K562 (cell line): ENCODE measurements around the gene CCDC148. TPM values are rescaled to one million over a fixed set of nuclear protein-coding genes. Genes with fewer than 3 reads are reported as not detected.

Experiments used
- DPF2 ChIP-seq: fragments of 450-650 bp; IDR thresholded peaks from 2 replicates; pipeline ENCODE4 v1.6.1; 2016
- FOXK2 ChIP-seq, 2 experiments: fragments of 450-650 bp; IDR thresholded peaks in 1 of 2; conservative IDR thresholded peaks in 1 of 2; 2 replicates each; pipeline ENCODE4 v1.6.1; 2016; ENCODE audit warnings: low read depth in 2 of 2, mild to moderate bottlenecking in 1 of 2
- HNRNPUL1 ChIP-seq: fragments of 200-400 bp; formaldehyde crosslinking; IDR thresholded peaks from 2 replicates; pipeline ENCODE4 v1.6.1; 2017; ENCODE audit warnings: low read length
- KDM1A ChIP-seq, 2 experiments: fragments of 450-650 bp; IDR thresholded peaks; 2 replicates each; pipeline ENCODE4 v1.6.1; 2016; ENCODE audit warnings: mild to moderate bottlenecking in 2 of 2
- KLF13 ChIP-seq: fragments of 450-650 bp; IDR thresholded peaks from 2 replicates; pipeline ENCODE4 v1.6.1; 2016; ENCODE audit warnings: missing genetic modification characterization, low read depth, mild to moderate bottlenecking, missing compliant biosample characterization, moderate library complexity, borderline replicate concordance
- LEF1 ChIP-seq: fragments of 450-650 bp; IDR thresholded peaks from 2 replicates; pipeline ENCODE4 v1.6.1; 2016; ENCODE audit warnings: mild to moderate bottlenecking
- MAFF ChIP-seq: IDR thresholded peaks from 2 replicates; pipeline ENCODE4 v1.6.1; 2012; ENCODE audit warnings: low read length, improper control_type of control experiment
- MTF1 ChIP-seq: fragments of 250-450 bp; sonication (Bioruptor Pico); IDR thresholded peaks from 2 replicates; pipeline ENCODE4 v1.9.0; 2021; ENCODE audit warnings: moderate library complexity, mild to moderate bottlenecking, inconsistent platforms, borderline replicate concordance
- POLR2H ChIP-seq: IDR thresholded peaks from 2 replicates; pipeline ENCODE4 v1.6.1; 2016; ENCODE audit warnings: missing genetic modification characterization, low read depth, mild to moderate bottlenecking, control low read depth, missing compliant biosample characterization, moderate library complexity
- PURB ChIP-seq: sonication (generic); formaldehyde crosslinking; IDR thresholded peaks from 2 replicates; pipeline ENCODE4 v1.9.0; 2021; ENCODE audit warnings: low read depth, mild to moderate bottlenecking, missing genetic modification reagents
- RUNX1 ChIP-seq: sonication (generic); IDR thresholded peaks from 2 replicates; pipeline ENCODE4 v1.6.1; 2016; ENCODE audit warnings: antibody characterized with exemption, low read depth
- SOX6 ChIP-seq: fragments of 450-650 bp; IDR thresholded peaks from 2 replicates; pipeline ENCODE4 v1.6.1; 2014; ENCODE audit warnings: mild to moderate bottlenecking
- TEAD2 ChIP-seq: fragments of 450-650 bp; IDR thresholded peaks from 2 replicates; pipeline ENCODE4 v1.6.1; 2016; ENCODE audit warnings: missing genetic modification characterization, control low read depth, missing compliant biosample characterization
- YY1 ChIP-seq, 3 experiments: IDR thresholded peaks; 2 replicates each; pipeline ENCODE4 v1.6.1; 2011; ENCODE audit warnings: low read length in 2 of 3, mild to moderate bottlenecking in 2 of 3, moderate library complexity in 2 of 3, borderline replicate concordance in 1 of 3, control low read depth in 1 of 3, low read depth in 1 of 3; ENCODE audit not compliant: insufficient read depth in 3 of 3, insufficient replicate concordance in 2 of 3, control insufficient read depth in 1 of 3, insufficient read length in 1 of 3; ENCODE audit errors: extremely low read depth in 1 of 3
- ZEB2 ChIP-seq: fragments of 450-650 bp; IDR thresholded peaks from 2 replicates; pipeline ENCODE4 v1.6.1; 2016
- ZNF436 ChIP-seq: fragments of 250-450, 450-650 bp; sonication (Bioruptor Pico); formaldehyde crosslinking; IDR thresholded peaks from 2 replicates; pipeline ENCODE4 v1.7.0; 2020; ENCODE audit warnings: mild to moderate bottlenecking
- polyA plus RNA-seq, 8 experiments: library from polyadenylated mRNA; depleted of rRNA in 4 of 8; stranded (reverse) in 5 of 8; unstranded in 3 of 8; fragments of >200 nt; fragmentation: Nextera tagmentation in 2 of 8; fragmentation: Illumina TruSeq in 1 of 8; extraction: Ambion mirVana in 2 of 8; extraction: Trizol in 1 of 8; gene quantifications; 2 replicates each; pipeline versions ENCODE4 v1.2.1 to v1.2.3, GENCODE V29; 2011 to 2014; ENCODE audit warnings: inconsistent platforms in 1 of 8, missing spikeins in 1 of 8
- total RNA-seq, 7 experiments: library from RNA; depleted of rRNA in 6 of 7; stranded (reverse); fragments of >200 nt in 6 of 7; fragmentation: Illumina TruSeq in 2 of 7; extraction: Trizol in 2 of 7; gene quantifications; 2 replicates each; pipeline versions ENCODE4 v1.2.1 to v1.2.3, GENCODE V29; 2011 to 2021; ENCODE audit warnings: low replicate concordance in 1 of 7
- TF ChIP-seq, protein P1 (sequence below): fragments of 450-650 bp; formaldehyde crosslinking; conservative IDR thresholded peaks from 2 replicates; pipeline ENCODE4 v1.4.0; 2022; ENCODE audit warnings: mild to moderate bottlenecking, missing genetic modification characterization
- TF ChIP-seq, protein P2 (sequence below): fragments of 450-650 bp; formaldehyde crosslinking; IDR thresholded peaks from 2 replicates; pipeline ENCODE4 v1.4.0; 2020; ENCODE audit warnings: mild to moderate bottlenecking, moderate library complexity
- TF ChIP-seq, protein P3 (sequence below): fragments of 450-650 bp; IDR thresholded peaks from 2 replicates; pipeline ENCODE4 v1.6.1; 2016
- TF ChIP-seq, protein P4 (sequence below), 2 experiments: fragments of 450-650 bp; IDR thresholded peaks; 2 replicates each; pipeline ENCODE4 v1.6.1; 2018; ENCODE audit warnings: mild to moderate bottlenecking in 2 of 2, low read depth in 1 of 2; ENCODE audit not compliant: partially characterized antibody in 2 of 2
- TF ChIP-seq, protein P5 (sequence below): sonication (generic); formaldehyde crosslinking; IDR thresholded peaks from 2 replicates; pipeline ENCODE4 v1.8.0; 2022; ENCODE audit warnings: missing genetic modification reagents, mild to moderate bottlenecking, borderline replicate concordance

CCDC148 gene
- total and polyA plus RNA-seq, 9 of the 15 experiments (the other 6 are each of a cell fraction or from before 2014, with no cell fraction given): 0.10 to 1.4 (median 0.65) TPM

DNA sequence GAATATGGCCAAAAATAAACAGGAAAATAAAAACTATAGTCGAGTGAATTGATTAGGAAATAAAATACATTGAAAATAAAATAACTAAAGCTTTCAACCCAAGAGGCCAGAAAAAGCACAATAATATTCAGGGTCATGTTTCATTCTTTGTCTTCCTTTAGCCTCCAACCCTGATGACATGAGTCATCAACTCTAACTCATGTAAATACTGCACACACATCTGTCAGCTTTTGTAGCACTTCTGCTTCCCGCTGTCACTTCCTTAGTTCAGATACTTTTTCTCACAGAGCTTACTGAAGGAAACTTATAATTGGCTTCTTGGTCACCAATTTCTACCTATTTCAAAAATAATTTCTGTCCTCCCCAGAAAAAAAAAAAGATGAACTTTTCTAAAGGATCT, 242.1 kb downstream of the CCDC148 start (continued):
- no peak for TF ChIP-seq KDM1A (IDR thresholded peaks at IDR 0.05)
- 0 out of 2 replicates have a peak, but pooled peaks have one; percentile 49 for TF ChIP-seq POLR2H (tag)
- TF ChIP-seq, protein P1, sequence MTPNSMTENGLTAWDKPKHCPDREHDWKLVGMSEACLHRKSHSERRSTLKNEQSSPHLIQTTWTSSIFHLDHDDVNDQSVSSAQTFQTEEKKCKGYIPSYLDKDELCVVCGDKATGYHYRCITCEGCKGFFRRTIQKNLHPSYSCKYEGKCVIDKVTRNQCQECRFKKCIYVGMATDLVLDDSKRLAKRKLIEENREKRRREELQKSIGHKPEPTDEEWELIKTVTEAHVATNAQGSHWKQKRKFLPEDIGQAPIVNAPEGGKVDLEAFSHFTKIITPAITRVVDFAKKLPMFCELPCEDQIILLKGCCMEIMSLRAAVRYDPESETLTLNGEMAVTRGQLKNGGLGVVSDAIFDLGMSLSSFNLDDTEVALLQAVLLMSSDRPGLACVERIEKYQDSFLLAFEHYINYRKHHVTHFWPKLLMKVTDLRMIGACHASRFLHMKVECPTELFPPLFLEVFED (CRISPR knock-in tag): no peak
- no peak for TF ChIP-seq ZEB2
- TF ChIP-seq MAFF: peak; percentile 73; the same call in 1 of the 2 replicates
- no peak for TF ChIP-seq RUNX1
- no peak for TF ChIP-seq YY1 (IDR thresholded peaks at IDR 0.05; ENCODE audit: borderline replicate concordance in 1 of 3, control insufficient read depth in 1 of 3, extremely low read depth in 1 of 3, insufficient read depth in 3 of 3, insufficient read length in 1 of 3, insufficient replicate concordance in 2 of 3, low read depth in 1 of 3, low read length in 2 of 3)
- no peak for TF ChIP-seq TEAD2
- TF ChIP-seq, protein P2, sequence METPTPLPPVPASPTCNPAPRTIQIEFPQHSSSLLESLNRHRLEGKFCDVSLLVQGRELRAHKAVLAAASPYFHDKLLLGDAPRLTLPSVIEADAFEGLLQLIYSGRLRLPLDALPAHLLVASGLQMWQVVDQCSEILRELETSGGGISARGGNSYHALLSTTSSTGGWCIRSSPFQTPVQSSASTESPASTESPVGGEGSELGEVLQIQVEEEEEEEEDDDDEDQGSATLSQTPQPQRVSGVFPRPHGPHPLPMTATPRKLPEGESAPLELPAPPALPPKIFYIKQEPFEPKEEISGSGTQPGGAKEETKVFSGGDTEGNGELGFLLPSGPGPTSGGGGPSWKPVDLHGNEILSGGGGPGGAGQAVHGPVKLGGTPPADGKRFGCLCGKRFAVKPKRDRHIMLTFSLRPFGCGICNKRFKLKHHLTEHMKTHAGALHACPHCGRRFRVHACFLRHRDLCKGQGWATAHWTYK (CRISPR knock-in tag): no peak
- no peak for TF ChIP-seq ZNF436 (CRISPR knock-in tag)
- TF ChIP-seq, protein P3, sequence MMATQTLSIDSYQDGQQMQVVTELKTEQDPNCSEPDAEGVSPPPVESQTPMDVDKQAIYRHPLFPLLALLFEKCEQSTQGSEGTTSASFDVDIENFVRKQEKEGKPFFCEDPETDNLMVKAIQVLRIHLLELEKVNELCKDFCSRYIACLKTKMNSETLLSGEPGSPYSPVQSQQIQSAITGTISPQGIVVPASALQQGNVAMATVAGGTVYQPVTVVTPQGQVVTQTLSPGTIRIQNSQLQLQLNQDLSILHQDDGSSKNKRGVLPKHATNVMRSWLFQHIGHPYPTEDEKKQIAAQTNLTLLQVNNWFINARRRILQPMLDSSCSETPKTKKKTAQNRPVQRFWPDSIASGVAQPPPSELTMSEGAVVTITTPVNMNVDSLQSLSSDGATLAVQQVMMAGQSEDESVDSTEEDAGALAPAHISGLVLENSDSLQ: peak; percentile 87
- TF ChIP-seq SOX6: peak; percentile 88
- TF ChIP-seq, protein P4, sequence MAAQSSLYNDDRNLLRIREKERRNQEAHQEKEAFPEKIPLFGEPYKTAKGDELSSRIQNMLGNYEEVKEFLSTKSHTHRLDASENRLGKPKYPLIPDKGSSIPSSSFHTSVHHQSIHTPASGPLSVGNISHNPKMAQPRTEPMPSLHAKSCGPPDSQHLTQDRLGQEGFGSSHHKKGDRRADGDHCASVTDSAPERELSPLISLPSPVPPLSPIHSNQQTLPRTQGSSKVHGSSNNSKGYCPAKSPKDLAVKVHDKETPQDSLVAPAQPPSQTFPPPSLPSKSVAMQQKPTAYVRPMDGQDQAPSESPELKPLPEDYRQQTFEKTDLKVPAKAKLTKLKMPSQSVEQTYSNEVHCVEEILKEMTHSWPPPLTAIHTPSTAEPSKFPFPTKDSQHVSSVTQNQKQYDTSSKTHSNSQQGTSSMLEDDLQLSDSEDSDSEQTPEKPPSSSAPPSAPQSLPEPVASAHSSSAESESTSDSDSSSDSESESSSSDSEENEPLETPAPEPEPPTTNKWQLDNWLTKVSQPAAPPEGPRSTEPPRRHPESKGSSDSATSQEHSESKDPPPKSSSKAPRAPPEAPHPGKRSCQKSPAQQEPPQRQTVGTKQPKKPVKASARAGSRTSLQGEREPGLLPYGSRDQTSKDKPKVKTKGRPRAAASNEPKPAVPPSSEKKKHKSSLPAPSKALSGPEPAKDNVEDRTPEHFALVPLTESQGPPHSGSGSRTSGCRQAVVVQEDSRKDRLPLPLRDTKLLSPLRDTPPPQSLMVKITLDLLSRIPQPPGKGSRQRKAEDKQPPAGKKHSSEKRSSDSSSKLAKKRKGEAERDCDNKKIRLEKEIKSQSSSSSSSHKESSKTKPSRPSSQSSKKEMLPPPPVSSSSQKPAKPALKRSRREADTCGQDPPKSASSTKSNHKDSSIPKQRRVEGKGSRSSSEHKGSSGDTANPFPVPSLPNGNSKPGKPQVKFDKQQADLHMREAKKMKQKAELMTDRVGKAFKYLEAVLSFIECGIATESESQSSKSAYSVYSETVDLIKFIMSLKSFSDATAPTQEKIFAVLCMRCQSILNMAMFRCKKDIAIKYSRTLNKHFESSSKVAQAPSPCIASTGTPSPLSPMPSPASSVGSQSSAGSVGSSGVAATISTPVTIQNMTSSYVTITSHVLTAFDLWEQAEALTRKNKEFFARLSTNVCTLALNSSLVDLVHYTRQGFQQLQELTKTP (IDR thresholded peaks at IDR 0.05; ENCODE audit: low read depth in 1 of 2, partially characterized antibody in 2 of 2): peak in 1 of 2 experiments; percentile 15
- TF ChIP-seq MTF1 (CRISPR knock-in tag): no peak
- TF ChIP-seq PURB: no peak
- no peak for TF ChIP-seq KLF13 (tag)
- peak; percentile 92 to 94 for TF ChIP-seq FOXK2 (conservative IDR thresholded peaks at IDR 0.05 in 1 of 2, IDR thresholded peaks at IDR 0.05 in 1 of 2; ENCODE audit: low read depth in 2 of 2)
- peak; percentile 67; the same call in 1 of the 2 replicates for TF ChIP-seq LEF1
- TF ChIP-seq HNRNPUL1: no peak
- peak; percentile 85 for TF ChIP-seq DPF2
- TF ChIP-seq, protein P5, sequence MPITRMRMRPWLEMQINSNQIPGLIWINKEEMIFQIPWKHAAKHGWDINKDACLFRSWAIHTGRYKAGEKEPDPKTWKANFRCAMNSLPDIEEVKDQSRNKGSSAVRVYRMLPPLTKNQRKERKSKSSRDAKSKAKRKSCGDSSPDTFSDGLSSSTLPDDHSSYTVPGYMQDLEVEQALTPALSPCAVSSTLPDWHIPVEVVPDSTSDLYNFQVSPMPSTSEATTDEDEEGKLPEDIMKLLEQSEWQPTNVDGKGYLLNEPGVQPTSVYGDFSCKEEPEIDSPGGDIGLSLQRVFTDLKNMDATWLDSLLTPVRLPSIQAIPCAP (CRISPR knock-in tag): no peak
